ENCODE results near the gene TXNIP.
A peak's percentile ranks its signal among the peaks of the same experiment; 100 is the strongest.

The TXNIP gene

GRCh38 chr1:145957443-145958319 lies 38.7 kb downstream of the TXNIP start, which contains the start of gene LIX1L:
TSS of gene LIX1L (minus strand) at chr1:145958017. CDS start at chr1:145957927, 90 bp downstream.
- H3K4me3 ChIP-seq (replicated peaks in 1 of 2; ENCODE audit: low read depth in 2 of 2, low read length in 2 of 2) = peak within 1 kb of the TSS; percentile 70 to 81

GRCh38 chr1:145956781-145957442 lies 39.5 kb downstream of the TXNIP start:
- no peak for TF ChIP-seq CTCF (IDR thresholded peaks at IDR 0.05; ENCODE audit: low read depth, low read length)
- DNase-seq (ENCODE audit: low read depth in 2 of 2) = peak; percentile 31 to 85
- peak overlapping the region; percentile 70 to 81 for H3K4me3 ChIP-seq (replicated peaks in 1 of 2; ENCODE audit: low read depth in 2 of 2, low read length in 2 of 2)

More at GRCh38 chr1:145957443-145958319, 38.7 kb downstream of the TXNIP start, which contains the start of gene LIX1L:
- no peak for TF ChIP-seq CTCF (IDR thresholded peaks at IDR 0.05; ENCODE audit: low read depth, low read length)
- DNase-seq (ENCODE audit: low read depth in 2 of 2) = peak; percentile 98

- peak overlapping the region; percentile 70 to 81 for H3K4me3 ChIP-seq (replicated peaks in 1 of 2; ENCODE audit: low read depth in 2 of 2, low read length in 2 of 2)
- no peak for TF ChIP-seq CTCF (IDR thresholded peaks at IDR 0.05; ENCODE audit: low read depth, low read length)
- DNase-seq (ENCODE audit: low read depth in 2 of 2) = no peak
Measured at GRCh38 chr1:145956361-145956760, 40.0 kb downstream of the TXNIP start.

GRCh38 chr1:145955436-145955835 lies 40.9 kb downstream of the TXNIP start:
- no peak for TF ChIP-seq CTCF (IDR thresholded peaks at IDR 0.05; ENCODE audit: low read depth, low read length)
- H3K4me3 ChIP-seq (replicated peaks in 1 of 2; ENCODE audit: low read depth in 2 of 2, low read length in 2 of 2) = peak overlapping the region in 1 of 2 donors; percentile 81
- peak in 1 of 2 donors; percentile 52 for DNase-seq (ENCODE audit: low read depth in 2 of 2)

GRCh38 chr1:145953861-145954260 lies 42.5 kb downstream of the TXNIP start:
- no peak overlapping the region for H3K4me3 ChIP-seq (replicated peaks in 1 of 2; ENCODE audit: low read depth in 2 of 2, low read length in 2 of 2)
- no peak for DNase-seq (ENCODE audit: low read depth in 2 of 2)
- TF ChIP-seq CTCF (IDR thresholded peaks at IDR 0.05; ENCODE audit: low read depth, low read length) = no peak

GRCh38 chr1:145952903-145953302 lies 43.5 kb downstream of the TXNIP start:
- DNase-seq (ENCODE audit: low read depth in 2 of 2) = no peak
- no peak overlapping the region for H3K4me3 ChIP-seq (replicated peaks in 1 of 2; ENCODE audit: low read depth in 2 of 2, low read length in 2 of 2)
- no peak for TF ChIP-seq CTCF (IDR thresholded peaks at IDR 0.05; ENCODE audit: low read depth, low read length)
